Measurements from ENCODE around the gene OSBPL10. TPM values are rescaled to one million over a fixed set of nuclear protein-coding genes. Genes with fewer than 3 reads are reported as not detected.

The OSBPL10 gene
- total RNA-seq, 1 donor from 2014 or later, result 20.1 TPM

DNA sequence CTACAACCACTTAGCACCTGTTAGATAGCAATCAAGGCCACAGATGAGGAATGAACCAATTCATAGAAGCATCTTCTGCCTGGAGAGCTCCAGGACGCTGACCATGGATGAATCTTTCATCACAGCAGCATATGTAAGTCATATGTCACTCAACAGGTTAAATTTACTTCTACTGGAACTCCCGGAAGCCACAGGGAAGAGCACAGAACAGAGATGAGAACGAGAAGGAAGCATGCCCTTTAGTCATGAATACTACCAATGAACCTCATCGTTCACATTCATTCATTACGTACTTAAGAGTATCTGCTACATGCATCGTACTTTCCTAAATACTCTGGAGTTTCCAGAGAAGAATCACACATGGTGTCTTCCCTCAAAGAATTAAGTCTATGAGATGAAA lies 255.5 kb downstream of the OSBPL10 start:
- Histone ChIP-seq H3K4me3 (ENCODE audit: low read depth, low read length) (no peak overlapping the region), H3K36me3 (ENCODE audit: control insufficient read depth, insufficient read depth, low read length) (no peaks in the 10 kb centered on the region), H3K27me3 (ENCODE audit: control insufficient read depth, insufficient read depth, low read length) (no peaks in the 10 kb centered on the region)
- DNase-seq (ENCODE audit: low read depth), result no peak
- TF ChIP-seq, protein P1, sequence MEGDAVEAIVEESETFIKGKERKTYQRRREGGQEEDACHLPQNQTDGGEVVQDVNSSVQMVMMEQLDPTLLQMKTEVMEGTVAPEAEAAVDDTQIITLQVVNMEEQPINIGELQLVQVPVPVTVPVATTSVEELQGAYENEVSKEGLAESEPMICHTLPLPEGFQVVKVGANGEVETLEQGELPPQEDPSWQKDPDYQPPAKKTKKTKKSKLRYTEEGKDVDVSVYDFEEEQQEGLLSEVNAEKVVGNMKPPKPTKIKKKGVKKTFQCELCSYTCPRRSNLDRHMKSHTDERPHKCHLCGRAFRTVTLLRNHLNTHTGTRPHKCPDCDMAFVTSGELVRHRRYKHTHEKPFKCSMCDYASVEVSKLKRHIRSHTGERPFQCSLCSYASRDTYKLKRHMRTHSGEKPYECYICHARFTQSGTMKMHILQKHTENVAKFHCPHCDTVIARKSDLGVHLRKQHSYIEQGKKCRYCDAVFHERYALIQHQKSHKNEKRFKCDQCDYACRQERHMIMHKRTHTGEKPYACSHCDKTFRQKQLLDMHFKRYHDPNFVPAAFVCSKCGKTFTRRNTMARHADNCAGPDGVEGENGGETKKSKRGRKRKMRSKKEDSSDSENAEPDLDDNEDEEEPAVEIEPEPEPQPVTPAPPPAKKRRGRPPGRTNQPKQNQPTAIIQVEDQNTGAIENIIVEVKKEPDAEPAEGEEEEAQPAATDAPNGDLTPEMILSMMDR (IDR thresholded peaks at IDR 0.05; ENCODE audit: insufficient read depth, low read length, poor library complexity, severe bottlenecking), result no peak

DNA sequence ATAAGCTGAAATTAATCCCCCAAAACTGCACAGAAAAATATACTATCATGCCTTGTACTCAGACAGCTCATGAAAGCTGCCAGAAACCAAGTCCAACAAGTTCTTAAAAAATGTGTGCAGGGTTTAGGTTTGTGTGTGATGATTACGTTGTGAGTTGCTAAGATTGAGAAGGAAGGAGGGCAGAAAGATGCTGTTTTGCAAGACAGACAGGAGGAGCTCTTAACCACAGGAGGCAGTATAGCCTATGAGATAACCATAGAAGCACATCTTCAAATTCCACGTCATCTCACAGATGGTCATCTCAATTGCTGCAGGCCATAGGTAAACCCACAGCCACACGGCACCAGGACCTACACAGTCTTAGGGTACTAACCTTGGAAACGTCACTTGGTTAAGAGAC lies 256.4 kb downstream of the OSBPL10 start:
- no peak for DNase-seq (ENCODE audit: low read depth)
- Histone ChIP-seq H3K27me3 (ENCODE audit: control insufficient read depth, insufficient read depth, low read length) (no peaks in the 10 kb centered on the region), H3K36me3 (ENCODE audit: control insufficient read depth, insufficient read depth, low read length) (no peaks in the 10 kb centered on the region), H3K4me3 (ENCODE audit: low read depth, low read length) (no peak overlapping the region)
- TF ChIP-seq, protein P1 (IDR thresholded peaks at IDR 0.05; ENCODE audit: insufficient read depth, low read length, poor library complexity, severe bottlenecking), result no peak

DNA sequence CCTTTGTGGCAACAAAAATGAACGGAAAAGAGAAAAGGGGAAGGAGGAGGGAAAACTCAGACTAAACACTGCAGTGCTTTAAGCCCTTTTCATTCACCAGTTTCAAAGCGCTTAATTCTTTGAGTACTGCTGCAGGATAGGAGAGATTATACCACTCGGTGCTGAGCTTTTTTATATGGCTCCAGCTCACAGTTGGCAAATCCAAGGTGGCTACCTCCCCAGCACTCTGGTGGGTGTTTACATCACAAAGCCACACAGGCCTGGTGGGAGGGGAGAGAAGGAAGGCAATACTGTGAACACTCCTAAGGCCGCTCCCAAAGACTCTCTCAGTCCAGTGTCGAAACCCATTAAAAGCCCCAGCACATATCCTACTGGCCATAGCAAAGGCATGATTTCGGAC lies 256.9 kb downstream of the OSBPL10 start:
- DNase-seq (ENCODE audit: low read depth), result no peak
- Histone ChIP-seq H3K4me3 (ENCODE audit: low read depth, low read length) (no peak overlapping the region), H3K27me3 (ENCODE audit: control insufficient read depth, insufficient read depth, low read length) (no peaks in the 10 kb centered on the region), H3K36me3 (ENCODE audit: control insufficient read depth, insufficient read depth, low read length) (no peaks in the 10 kb centered on the region)
- TF ChIP-seq, protein P1 (IDR thresholded peaks at IDR 0.05; ENCODE audit: insufficient read depth, low read length, poor library complexity, severe bottlenecking), result no peak

DNA sequence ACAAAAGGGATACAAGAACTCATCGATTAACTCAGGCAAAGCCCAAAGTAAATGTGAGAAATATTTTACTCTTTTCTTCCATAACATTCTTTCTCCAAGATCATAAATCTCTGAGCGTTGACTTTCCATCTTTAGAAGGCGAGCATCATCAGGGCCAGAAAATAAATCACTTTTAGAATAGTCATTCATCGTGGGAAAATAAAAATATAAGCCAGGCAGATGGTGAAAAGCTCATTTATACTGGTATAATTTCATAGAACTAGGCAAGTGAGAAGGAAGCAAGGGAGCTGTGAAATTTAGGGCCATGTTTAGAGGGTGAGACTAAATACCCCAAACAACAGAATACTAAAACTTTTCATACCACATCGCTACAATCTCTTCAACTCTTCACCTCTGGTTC lies 257.4 kb downstream of the OSBPL10 start:
- DNase-seq (ENCODE audit: low read depth), result no peak
- Histone ChIP-seq H3K36me3 (ENCODE audit: control insufficient read depth, insufficient read depth, low read length) (no peaks in the 10 kb centered on the region), H3K27me3 (ENCODE audit: control insufficient read depth, insufficient read depth, low read length) (no peaks in the 10 kb centered on the region), H3K4me3 (ENCODE audit: low read depth, low read length) (no peak overlapping the region)
- TF ChIP-seq, protein P1 (IDR thresholded peaks at IDR 0.05; ENCODE audit: insufficient read depth, low read length, poor library complexity, severe bottlenecking), result no peak

DNA sequence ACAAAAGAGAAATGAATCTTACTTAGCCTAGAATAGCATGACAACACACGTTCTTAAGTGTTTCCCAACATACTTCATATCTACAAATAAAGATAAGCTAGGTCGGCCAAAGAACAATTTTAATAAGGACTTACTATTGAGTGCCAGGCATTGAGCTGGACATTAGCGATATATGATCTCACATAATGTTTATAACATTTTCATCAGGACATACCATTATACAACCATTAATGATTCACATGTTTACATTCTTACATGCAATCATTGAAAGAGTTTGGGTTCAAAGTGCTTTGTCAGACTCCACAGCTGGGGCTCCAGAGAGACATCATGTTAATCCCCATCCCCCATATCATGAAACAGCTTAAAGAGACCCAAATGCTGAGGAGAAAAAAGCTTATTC lies 259.4 kb downstream of the OSBPL10 start:
- DNase-seq (ENCODE audit: low read depth), result no peak
- Histone ChIP-seq H3K4me3 (ENCODE audit: low read depth, low read length) (no peak overlapping the region), H3K36me3 (ENCODE audit: control insufficient read depth, insufficient read depth, low read length) (no peaks in the 10 kb centered on the region), H3K27me3 (ENCODE audit: control insufficient read depth, insufficient read depth, low read length) (no peaks in the 10 kb centered on the region)
- TF ChIP-seq, protein P1 (IDR thresholded peaks at IDR 0.05; ENCODE audit: insufficient read depth, low read length, poor library complexity, severe bottlenecking), result no peak

DNA sequence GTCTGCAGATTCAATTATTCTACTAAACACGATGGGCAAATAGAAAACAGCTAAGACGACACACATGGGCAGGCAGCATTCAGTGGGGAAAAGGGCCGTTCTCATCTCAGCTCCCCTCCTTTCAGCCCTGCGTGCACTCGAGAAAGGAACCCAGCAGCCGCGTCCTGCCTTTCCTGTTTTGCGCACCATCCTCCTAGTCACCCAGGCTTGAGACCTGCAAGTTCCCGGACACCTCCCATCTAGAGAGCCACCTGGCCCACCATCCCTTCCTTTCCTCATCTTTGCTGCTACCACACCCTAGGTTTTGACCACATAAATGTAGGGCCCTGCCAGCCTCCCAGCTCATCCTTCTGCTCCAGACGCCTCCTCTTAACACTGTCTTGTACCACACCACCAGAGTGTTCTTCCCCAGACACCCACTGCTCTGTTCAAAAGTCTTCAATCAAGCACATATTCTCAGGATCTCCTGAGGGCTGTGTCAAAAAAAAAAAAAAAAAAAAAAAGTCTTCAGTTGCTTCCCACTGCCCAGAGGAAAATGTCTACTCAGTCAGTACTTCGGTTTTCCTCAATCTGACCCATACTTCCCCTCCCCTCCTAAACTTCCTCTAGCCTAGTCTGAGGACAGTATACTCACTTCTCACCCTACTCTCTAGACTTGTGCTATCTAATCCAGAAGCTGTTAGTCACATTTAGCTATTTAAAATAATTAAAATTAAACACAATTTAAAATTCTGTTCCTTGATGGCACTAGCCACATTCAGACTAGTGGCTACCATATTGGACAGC lies 266.4 kb downstream of the OSBPL10 start:
- no peaks in the 10 kb centered on the region for H3K27me3 ChIP-seq (ENCODE audit: control insufficient read depth, insufficient read depth, low read length)
- no peak for DNase-seq (ENCODE audit: low read depth)
- H3K4me3 ChIP-seq (ENCODE audit: low read depth, low read length), result no peak overlapping the region
- no peaks in the 10 kb centered on the region for H3K36me3 ChIP-seq (ENCODE audit: control insufficient read depth, insufficient read depth, low read length)
- TF ChIP-seq, protein P1 (IDR thresholded peaks at IDR 0.05; ENCODE audit: insufficient read depth, low read length, poor library complexity, severe bottlenecking), result no peak

All from kidney epithelial cell (primary cell).